Activated effector memory CD4-positive, alpha-beta T cell treated with anti-CD3 and anti-CD28 coated beads, Interleukin-2, amount 50 U/mL, for 16 hours (primary cell): Measurements from ENCODE around the gene BSG.
A peak's percentile ranks its signal among the peaks of the same experiment; 100 is the strongest.
"Not testable (repeated sequence)": the region's sequence is repeated elsewhere in the genome, so short reads cannot be mapped to it uniquely, and the experiment has no call there.

ENCODE experiments used
- DNase-seq: peaks from one replicate; pipeline ENCODE4 v3.0.0-alpha.2; 2020

BSG gene

GRCh38 chr19:622666-623065, 50.3 kb downstream of the BSG start:
- DNase-seq: no peak

- DNase-seq: no peak
These were observed 51.0 kb downstream of the BSG start for GRCh38 chr19:623175-623916.

- DNase-seq: no peak
These were observed 51.6 kb downstream of the BSG start for GRCh38 chr19:623974-624373.

GRCh38 chr19:624433-625109, 52.2 kb downstream of the BSG start:
- DNase-seq: no peak

GRCh38 chr19:625257-625656, 52.9 kb downstream of the BSG start:
- no peak for DNase-seq

- DNase-seq: not testable (repeated sequence)
These were observed 54.2 kb downstream of the BSG start for GRCh38 chr19:626566-626965.

- peak; percentile 74 for DNase-seq
These were observed 55.8 kb downstream of the BSG start for GRCh38 chr19:628168-628567.

- DNase-seq: not testable (repeated sequence)
These were observed 57.1 kb downstream of the BSG start for GRCh38 chr19:629515-629914.

- no peak for DNase-seq
These were observed 57.7 kb downstream of the BSG start for GRCh38 chr19:629961-630714.

GRCh38 chr19:632579-633067, 60.2 kb downstream of the BSG start:
- peak; percentile 81 for DNase-seq
